OCI-LY1 (cell line): Measurements from ENCODE around the gene PRKAR2B.

Source experiments
- EZH2 ChIP-seq: fragments of 200-600 bp; sonication (generic), shearing (Covaris generic); IDR thresholded peaks from 2 replicates; pipeline ENCODE4 v1.8.0; 2017; ENCODE audit warnings: borderline replicate concordance, mixed run types, mild to moderate bottlenecking, antibody characterized with exemption, low read length, moderate library complexity, mixed read lengths
- TF ChIP-seq, protein P1 (sequence below): fragments of 200-600 bp; sonication (generic), shearing (Covaris generic); IDR thresholded peaks from 2 replicates; pipeline ENCODE4 v1.5.1; 2017; ENCODE audit warnings: mild to moderate bottlenecking, antibody characterized with exemption, low read length, moderate library complexity, mixed read lengths

DNA sequence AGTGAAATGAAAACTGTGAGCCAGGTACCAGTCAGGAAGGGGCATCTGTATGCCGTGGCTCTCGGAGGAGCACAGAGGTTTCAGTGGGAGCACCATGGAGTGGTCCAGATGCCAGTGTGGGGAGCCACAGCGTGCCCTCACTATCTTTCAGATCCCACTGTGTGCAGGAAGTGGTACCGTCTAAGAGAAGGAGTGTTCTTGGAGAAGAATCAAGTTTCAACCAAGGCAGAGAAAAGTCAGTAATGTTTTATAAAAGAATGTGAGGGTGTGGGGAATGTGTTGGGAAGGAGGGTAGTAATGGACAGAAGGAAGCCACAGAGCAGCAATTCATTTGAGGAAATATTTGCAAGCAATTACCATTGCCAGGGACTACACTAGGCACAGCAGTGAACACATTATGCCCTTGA lies 35.6 kb downstream of the PRKAR2B start:
- no peak for TF ChIP-seq EZH2
- TF ChIP-seq, protein P1, sequence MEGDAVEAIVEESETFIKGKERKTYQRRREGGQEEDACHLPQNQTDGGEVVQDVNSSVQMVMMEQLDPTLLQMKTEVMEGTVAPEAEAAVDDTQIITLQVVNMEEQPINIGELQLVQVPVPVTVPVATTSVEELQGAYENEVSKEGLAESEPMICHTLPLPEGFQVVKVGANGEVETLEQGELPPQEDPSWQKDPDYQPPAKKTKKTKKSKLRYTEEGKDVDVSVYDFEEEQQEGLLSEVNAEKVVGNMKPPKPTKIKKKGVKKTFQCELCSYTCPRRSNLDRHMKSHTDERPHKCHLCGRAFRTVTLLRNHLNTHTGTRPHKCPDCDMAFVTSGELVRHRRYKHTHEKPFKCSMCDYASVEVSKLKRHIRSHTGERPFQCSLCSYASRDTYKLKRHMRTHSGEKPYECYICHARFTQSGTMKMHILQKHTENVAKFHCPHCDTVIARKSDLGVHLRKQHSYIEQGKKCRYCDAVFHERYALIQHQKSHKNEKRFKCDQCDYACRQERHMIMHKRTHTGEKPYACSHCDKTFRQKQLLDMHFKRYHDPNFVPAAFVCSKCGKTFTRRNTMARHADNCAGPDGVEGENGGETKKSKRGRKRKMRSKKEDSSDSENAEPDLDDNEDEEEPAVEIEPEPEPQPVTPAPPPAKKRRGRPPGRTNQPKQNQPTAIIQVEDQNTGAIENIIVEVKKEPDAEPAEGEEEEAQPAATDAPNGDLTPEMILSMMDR, result no peak
